Osteocyte (in vitro differentiated cells): Measurements from ENCODE around the gene ZNF526. TPM values are rescaled to one million over a fixed set of nuclear protein-coding genes. Genes with fewer than 3 reads are reported as not detected.

ENCODE experiments used
- DNase-seq: peaks from one replicate; pipeline ENCODE4 v3.0.0; 2021; ENCODE audit warnings: mixed read lengths; ENCODE audit not compliant: unreplicated experiment; ENCODE audit errors: extremely low spot score
- H3K27ac Mint-ChIP-seq: one replicate; pipeline ENCODE4 v1.8.0; 2021; ENCODE audit warnings: mild to moderate bottlenecking, mixed read lengths; ENCODE audit not compliant: unreplicated experiment
- H3K27me3 Mint-ChIP-seq: one replicate; pipeline ENCODE4 v1.8.0; 2021; ENCODE audit warnings: mixed read lengths; ENCODE audit not compliant: unreplicated experiment
- H3K36me3 Mint-ChIP-seq: one replicate; pipeline ENCODE4 v1.8.0; 2021; ENCODE audit warnings: mixed read lengths; ENCODE audit not compliant: unreplicated experiment
- H3K4me1 Mint-ChIP-seq: one replicate; pipeline ENCODE4 v1.8.0; 2021; ENCODE audit warnings: mixed read lengths; ENCODE audit not compliant: unreplicated experiment
- H3K4me3 Mint-ChIP-seq: one replicate; pipeline ENCODE4 v1.8.0; 2021; ENCODE audit warnings: mild to moderate bottlenecking, moderate library complexity, mixed read lengths; ENCODE audit not compliant: unreplicated experiment
- H3K9me3 Mint-ChIP-seq: one replicate; pipeline ENCODE4 v1.8.0; 2021; ENCODE audit warnings: mixed read lengths; ENCODE audit not compliant: unreplicated experiment
- CTCF ChIP-seq: fragments of 200-600 bp; sonication (generic); IDR thresholded peaks from 2 replicates; pipeline ENCODE4 v1.5.0; 2021; ENCODE audit warnings: antibody characterized with exemption, mild to moderate bottlenecking, moderate library complexity
- total RNA-seq: library from RNA; stranded (reverse); gene quantifications from 2 replicates; pipeline ENCODE4 v1.2.1, GENCODE V29; 2021

Gene ZNF526
- total RNA-seq, 1 donor from 2014 or later, result 9.9 TPM

- no peak for DNase-seq
- Mint-ChIP-seq H3K4me3 (no peak overlapping the region), H3K27me3 (no peaks in the 10 kb centered on the region), H3K36me3 (peaks cover 43% of the 10 kb centered on the region), H3K9me3 (no peaks in the 10 kb centered on the region), H3K4me1 (peaks cover 16% of the 10 kb centered on the region), H3K27ac (peak overlapping the region; percentile 20)
- no peak for TF ChIP-seq CTCF
These were observed 13.0 kb upstream of the ZNF526 start for GRCh38 chr19:42206871-42207755.

- no peak for DNase-seq
These were observed 12.3 kb upstream of the ZNF526 start for GRCh38 chr19:42207767-42208271.

GRCh38 chr19:42208612-42209011, 11.5 kb upstream of the ZNF526 start:
- peaks cover 41% of the 10 kb centered on the region for H3K36me3 Mint-ChIP-seq
- H3K4me1 Mint-ChIP-seq, result peaks cover 18% of the 10 kb centered on the region
- no peak for TF ChIP-seq CTCF
- DNase-seq, result no peak
- no peak overlapping the region for H3K27ac Mint-ChIP-seq
- no peak overlapping the region for H3K4me3 Mint-ChIP-seq
- no peaks in the 10 kb centered on the region for H3K9me3 Mint-ChIP-seq
- no peaks in the 10 kb centered on the region for H3K27me3 Mint-ChIP-seq

More at GRCh38 chr19:42207767-42208271, 12.3 kb upstream of the ZNF526 start:
- H3K36me3 Mint-ChIP-seq, result peaks cover 40% of the 10 kb centered on the region
- TF ChIP-seq CTCF, result no peak
- no peaks in the 10 kb centered on the region for H3K27me3 Mint-ChIP-seq
- H3K4me3 Mint-ChIP-seq, result no peak overlapping the region
- H3K4me1 Mint-ChIP-seq, result peaks cover 16% of the 10 kb centered on the region
- H3K27ac Mint-ChIP-seq, result peak overlapping the region; percentile 20
- H3K9me3 Mint-ChIP-seq, result no peaks in the 10 kb centered on the region

- H3K9me3 Mint-ChIP-seq, result no peaks in the 10 kb centered on the region
- H3K4me1 Mint-ChIP-seq, result peaks cover 26% of the 10 kb centered on the region
- H3K27me3 Mint-ChIP-seq, result no peaks in the 10 kb centered on the region
- H3K27ac Mint-ChIP-seq, result no peak overlapping the region
- no peak for DNase-seq
- peaks cover 27% of the 10 kb centered on the region for H3K36me3 Mint-ChIP-seq
- no peak overlapping the region for H3K4me3 Mint-ChIP-seq
- TF ChIP-seq CTCF, result no peak
These were observed 7.2 kb upstream of the ZNF526 start for GRCh38 chr19:42212886-42213285.

GRCh38 chr19:42214810-42215485, 5.2 kb upstream of the ZNF526 start:
- H3K27me3 Mint-ChIP-seq, result no peaks in the 10 kb centered on the region
- no peak for TF ChIP-seq CTCF
- DNase-seq, result no peak
- H3K4me3 Mint-ChIP-seq, result no peak overlapping the region
- H3K27ac Mint-ChIP-seq, result no peak overlapping the region
- H3K4me1 Mint-ChIP-seq, result peaks cover 37% of the 10 kb centered on the region
- H3K9me3 Mint-ChIP-seq, result no peaks in the 10 kb centered on the region
- H3K36me3 Mint-ChIP-seq, result peaks cover 13% of the 10 kb centered on the region
